Measurements from ENCODE around the gene EZH2. TPM values are rescaled to one million over a fixed set of nuclear protein-coding genes. Genes with fewer than 3 reads are reported as not detected.

The EZH2 gene
- polyA plus RNA-seq, 1 of the 3 experiments (the other 2 are of a cell fraction) = 30.6 TPM

DNA sequence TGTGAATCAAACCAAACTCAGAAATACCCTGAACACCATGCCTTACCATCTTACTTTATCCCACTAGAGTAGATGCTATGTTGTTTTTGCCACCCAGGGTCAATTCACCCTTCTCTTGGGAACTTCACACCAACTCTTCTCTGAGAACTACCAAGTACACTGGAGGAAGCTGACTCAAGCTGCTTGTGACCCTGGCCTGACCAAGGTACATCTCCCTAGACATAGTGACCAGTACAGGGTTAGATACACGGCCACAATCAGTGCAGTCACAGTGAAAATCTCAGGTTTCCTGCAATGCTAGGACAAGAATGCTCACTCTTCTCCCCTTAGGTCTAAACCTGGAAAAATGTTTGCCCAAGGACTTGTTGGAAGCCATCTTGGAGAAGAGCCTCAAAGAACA, 31.8 kb downstream of the EZH2 start (continued):
- TF ChIP-seq, protein P1, sequence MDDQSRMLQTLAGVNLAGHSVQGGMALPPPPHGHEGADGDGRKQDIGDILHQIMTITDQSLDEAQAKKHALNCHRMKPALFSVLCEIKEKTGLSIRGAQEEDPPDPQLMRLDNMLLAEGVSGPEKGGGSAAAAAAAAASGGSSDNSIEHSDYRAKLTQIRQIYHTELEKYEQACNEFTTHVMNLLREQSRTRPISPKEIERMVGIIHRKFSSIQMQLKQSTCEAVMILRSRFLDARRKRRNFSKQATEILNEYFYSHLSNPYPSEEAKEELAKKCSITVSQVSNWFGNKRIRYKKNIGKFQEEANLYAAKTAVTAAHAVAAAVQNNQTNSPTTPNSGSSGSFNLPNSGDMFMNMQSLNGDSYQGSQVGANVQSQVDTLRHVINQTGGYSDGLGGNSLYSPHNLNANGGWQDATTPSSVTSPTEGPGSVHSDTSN (IDR thresholded peaks at IDR 0.05) = no peak
- TF ChIP-seq MAX (IDR thresholded peaks at IDR 0.05; ENCODE audit: low read depth) = no peak
- TF ChIP-seq CHD2 (IDR thresholded peaks at IDR 0.05; ENCODE audit: low read length, partially characterized antibody) = no peak
- TF ChIP-seq TEAD4 (IDR thresholded peaks at IDR 0.05; ENCODE audit: borderline replicate concordance, insufficient read depth) = no peak
- no peak for TF ChIP-seq TAF1 (IDR thresholded peaks at IDR 0.05; ENCODE audit: borderline replicate concordance, low read depth, low read length)
- no peak for TF ChIP-seq ZBTB33 (IDR thresholded peaks at IDR 0.05; ENCODE audit: borderline replicate concordance, low read depth)
- TF ChIP-seq EP300 (IDR thresholded peaks at IDR 0.05; ENCODE audit: borderline replicate concordance in 1 of 2, low read depth in 1 of 2, low read length in 1 of 2) = no peak
- TF ChIP-seq, protein P2, sequence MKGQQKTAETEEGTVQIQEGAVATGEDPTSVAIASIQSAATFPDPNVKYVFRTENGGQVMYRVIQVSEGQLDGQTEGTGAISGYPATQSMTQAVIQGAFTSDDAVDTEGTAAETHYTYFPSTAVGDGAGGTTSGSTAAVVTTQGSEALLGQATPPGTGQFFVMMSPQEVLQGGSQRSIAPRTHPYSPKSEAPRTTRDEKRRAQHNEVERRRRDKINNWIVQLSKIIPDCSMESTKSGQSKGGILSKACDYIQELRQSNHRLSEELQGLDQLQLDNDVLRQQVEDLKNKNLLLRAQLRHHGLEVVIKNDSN (IDR thresholded peaks at IDR 0.05; ENCODE audit: borderline replicate concordance, low read depth) = no peak
- TF ChIP-seq RXRA (IDR thresholded peaks at IDR 0.05; ENCODE audit: borderline replicate concordance, low read depth) = no peak
- TF ChIP-seq GABPA (IDR thresholded peaks at IDR 0.05; ENCODE audit: low read depth) = no peak
- TF ChIP-seq SIN3A (IDR thresholded peaks at IDR 0.05; ENCODE audit: borderline replicate concordance, low read depth, low read length) = no peak

DNA sequence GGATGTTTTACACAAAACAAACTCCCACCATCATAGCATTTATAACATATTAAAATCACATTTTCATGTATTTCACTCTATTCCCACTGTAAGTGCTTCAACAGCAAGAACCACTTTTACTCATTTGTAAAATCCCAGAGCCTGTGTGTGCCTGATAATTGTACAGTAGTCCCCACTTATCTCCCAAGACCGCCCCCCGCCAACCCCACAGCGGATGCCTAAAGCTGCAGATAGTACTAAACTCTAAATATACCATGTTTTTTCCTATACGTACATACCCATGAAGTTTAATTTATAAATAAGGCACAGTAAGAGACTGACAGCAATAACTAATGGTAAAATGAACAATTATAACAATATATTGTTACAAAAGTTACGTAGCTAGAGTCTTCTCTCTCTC, 33.5 kb downstream of the EZH2 start:
- 96% methylated on average over 5 of the region's 5 CpGs for WGBS (ENCODE audit: low lambda C conversion rate)
- Histone ChIP-seq H3K36me3 (replicated peaks in 1 of 2; ENCODE audit: control insufficient read depth in 1 of 2, insufficient read depth in 2 of 2, low read length in 1 of 2) (peaks cover 0 to 4% of the 10 kb centered on the region in 2 experiments), H3K9me3 (no peaks in the 10 kb centered on the region), H3K4me1 (ENCODE audit: control insufficient read depth in 1 of 2, insufficient read depth in 2 of 2, low read depth in 1 of 2, low read length in 1 of 2) (peaks cover 32 to 37% of the 10 kb centered on the region in 2 experiments), H2AFZ (ENCODE audit: low read depth) (no peak overlapping the region), H3K9me2 (no peaks in the 10 kb centered on the region), H4K20me1 (ENCODE audit: insufficient read depth) (peaks cover 83% of the 10 kb centered on the region; the same call in 1 of the 2 replicates), H3K27ac (ENCODE audit: low read depth in 2 of 2, low read length in 1 of 2) (no peak overlapping the region), H3F3A (replicated peaks; ENCODE audit: insufficient read depth) (no peaks in the 10 kb centered on the region), H3K9ac (no peak overlapping the region), H3K4me2 (no peak overlapping the region), H3K79me2 (ENCODE audit: insufficient read depth) (peaks cover 100% of the 10 kb centered on the region), H3K27me3 (ENCODE audit: insufficient read depth) (no peaks in the 10 kb centered on the region), H3K4me3 (ENCODE audit: low read depth in 2 of 2, low read length in 1 of 2) (no peak overlapping the region)
- CTCF ChIA-PET = interaction anchor here (0.8 to 1.4 kb wide), 2 partner anchors 91 to 113 kb away, joined by 3 to 4 read pairs; no protein-coding TSS in a partner anchor
- POLR2A ChIA-PET = no interaction called here
- DNase-seq = no peak
- TF ChIP-seq YY1 (IDR thresholded peaks at IDR 0.05; ENCODE audit: low read depth) (no peak), MXI1 (IDR thresholded peaks at IDR 0.05; ENCODE audit: low read depth, low read length) (no peak), TAF1 (IDR thresholded peaks at IDR 0.05; ENCODE audit: borderline replicate concordance, low read depth, low read length) (no peak), NFIC (IDR thresholded peaks at IDR 0.05; ENCODE audit: borderline replicate concordance) (no peak), NRF1 (IDR thresholded peaks at IDR 0.05; ENCODE audit: low read depth, low read length) (no peak), RFX5 (IDR thresholded peaks at IDR 0.05; ENCODE audit: low read length) (no peak), GATA2 (CRISPR knock-in tag; IDR thresholded peaks at IDR 0.05) (no peak), EZH2phosphoT487 (IDR thresholded peaks at IDR 0.05; ENCODE audit: borderline replicate concordance, low read depth) (no peak), FOXM1 (IDR thresholded peaks at IDR 0.05; ENCODE audit: low read depth) (no peak), RCOR1 (IDR thresholded peaks at IDR 0.05; ENCODE audit: low read length) (no peak), REST (IDR thresholded peaks at IDR 0.05; ENCODE audit: low read depth, low read length) (no peak)
- TF ChIP-seq, protein P2 (IDR thresholded peaks at IDR 0.05; ENCODE audit: borderline replicate concordance, low read depth) = no peak
- TF ChIP-seq, protein P3, sequence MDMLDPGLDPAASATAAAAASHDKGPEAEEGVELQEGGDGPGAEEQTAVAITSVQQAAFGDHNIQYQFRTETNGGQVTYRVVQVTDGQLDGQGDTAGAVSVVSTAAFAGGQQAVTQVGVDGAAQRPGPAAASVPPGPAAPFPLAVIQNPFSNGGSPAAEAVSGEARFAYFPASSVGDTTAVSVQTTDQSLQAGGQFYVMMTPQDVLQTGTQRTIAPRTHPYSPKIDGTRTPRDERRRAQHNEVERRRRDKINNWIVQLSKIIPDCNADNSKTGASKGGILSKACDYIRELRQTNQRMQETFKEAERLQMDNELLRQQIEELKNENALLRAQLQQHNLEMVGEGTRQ (IDR thresholded peaks at IDR 0.05; ENCODE audit: borderline replicate concordance, low read depth, low read length) = no peak

All from SK-N-SH (cell line).